ENCODE measurements around the gene ARHGEF3.
A peak's percentile ranks its signal among the peaks of the same experiment; 100 is the strongest.

Gene ARHGEF3

GRCh38 chr3:56795097-56795828 lies 6.5 kb downstream of the ARHGEF3 start:
- no peak for DNase-seq

GRCh38 chr3:56792193-56792592 lies 9.6 kb downstream of the ARHGEF3 start:
- DNase-seq = no peak

GRCh38 chr3:56790016-56790821 lies 11.5 kb downstream of the ARHGEF3 start:
- peak; percentile 22 for DNase-seq

- no peak for DNase-seq
These were observed 12.7 kb downstream of the ARHGEF3 start for GRCh38 chr3:56789076-56789475.

- no peak for DNase-seq
These were observed 13.2 kb downstream of the ARHGEF3 start for GRCh38 chr3:56788521-56788920.

- DNase-seq = peak; percentile 25
These were observed 13.9 kb downstream of the ARHGEF3 start for GRCh38 chr3:56787784-56788256.

GRCh38 chr3:56787258-56787775 lies 14.4 kb downstream of the ARHGEF3 start:
- no peak for DNase-seq

- DNase-seq = no peak
These were observed 16.2 kb downstream of the ARHGEF3 start for GRCh38 chr3:56785499-56785898.

- no peak for DNase-seq
These were observed 17.2 kb downstream of the ARHGEF3 start for GRCh38 chr3:56784448-56785001.

GRCh38 chr3:56783644-56784447 lies 17.9 kb downstream of the ARHGEF3 start:
- DNase-seq = peak; percentile 87

- no peak for DNase-seq
These were observed 18.8 kb downstream of the ARHGEF3 start for GRCh38 chr3:56782906-56783305.

- DNase-seq = no peak
These were observed 19.5 kb downstream of the ARHGEF3 start for GRCh38 chr3:56782215-56782614.

- no peak for DNase-seq
These were observed 20.0 kb downstream of the ARHGEF3 start for GRCh38 chr3:56781762-56782161.

GRCh38 chr3:56780936-56781335 lies 20.8 kb downstream of the ARHGEF3 start:
- DNase-seq = no peak

GRCh38 chr3:56778893-56779292 lies 22.9 kb downstream of the ARHGEF3 start:
- no peak for DNase-seq

- no peak for DNase-seq
These were observed 25.2 kb downstream of the ARHGEF3 start for GRCh38 chr3:56776556-56776950.

GRCh38 chr3:56775838-56776555 lies 25.8 kb downstream of the ARHGEF3 start:
- no peak for DNase-seq

GRCh38 chr3:56775445-56775837 lies 26.3 kb downstream of the ARHGEF3 start:
- DNase-seq = no peak

- DNase-seq = no peak
These were observed 27.8 kb downstream of the ARHGEF3 start for GRCh38 chr3:56773986-56774385.

GRCh38 chr3:56772952-56773938 lies 28.5 kb downstream of the ARHGEF3 start:
- DNase-seq = no peak

GRCh38 chr3:56771376-56771775 lies 30.4 kb downstream of the ARHGEF3 start:
- DNase-seq = no peak
